Hippocampal formation (tissue), 2 donors: ENCODE results near the gene PRKD2.
"Not testable (repeated sequence)": the region's sequence is repeated elsewhere in the genome, so short reads cannot be mapped to it uniquely, and the experiment has no call there.

Experiments
- DNase-seq, 2 donors: peaks; one replicate each; lab custom pipeline; 2025; lab: John Stamatoyannopoulos, UW

The PRKD2 gene

GRCh38 chr19:46724468-46724867 is 7.6 kb upstream of the PRKD2 start:
- no peak for DNase-seq

GRCh38 chr19:46723471-46723870 is 6.6 kb upstream of the PRKD2 start:
- no peak for DNase-seq

- DNase-seq, result no peak
These were observed 6.1 kb upstream of the PRKD2 start for GRCh38 chr19:46723023-46723461.

GRCh38 chr19:46722421-46723022 is 5.6 kb upstream of the PRKD2 start:
- no peak for DNase-seq

DNA sequence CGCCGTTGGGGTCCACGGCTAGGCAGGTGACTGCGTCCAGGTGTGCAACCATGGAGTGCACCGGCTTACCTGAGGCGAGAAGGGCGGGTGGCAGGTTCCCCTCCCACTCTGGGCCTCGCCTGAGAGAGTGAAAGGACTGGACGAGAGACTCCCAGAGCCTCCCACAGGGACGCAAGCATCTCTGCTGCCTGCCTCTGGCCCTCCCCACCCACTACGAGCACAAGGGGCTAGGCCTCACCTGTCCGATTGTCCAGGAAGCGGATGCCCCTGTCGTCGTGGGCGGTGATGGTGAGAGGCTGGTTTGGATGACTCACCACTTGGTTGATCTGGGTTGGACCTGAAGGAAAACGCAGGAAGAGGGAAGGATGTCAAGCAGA is 5.1 kb upstream of the PRKD2 start:
- DNase-seq, result no peak

DNA sequence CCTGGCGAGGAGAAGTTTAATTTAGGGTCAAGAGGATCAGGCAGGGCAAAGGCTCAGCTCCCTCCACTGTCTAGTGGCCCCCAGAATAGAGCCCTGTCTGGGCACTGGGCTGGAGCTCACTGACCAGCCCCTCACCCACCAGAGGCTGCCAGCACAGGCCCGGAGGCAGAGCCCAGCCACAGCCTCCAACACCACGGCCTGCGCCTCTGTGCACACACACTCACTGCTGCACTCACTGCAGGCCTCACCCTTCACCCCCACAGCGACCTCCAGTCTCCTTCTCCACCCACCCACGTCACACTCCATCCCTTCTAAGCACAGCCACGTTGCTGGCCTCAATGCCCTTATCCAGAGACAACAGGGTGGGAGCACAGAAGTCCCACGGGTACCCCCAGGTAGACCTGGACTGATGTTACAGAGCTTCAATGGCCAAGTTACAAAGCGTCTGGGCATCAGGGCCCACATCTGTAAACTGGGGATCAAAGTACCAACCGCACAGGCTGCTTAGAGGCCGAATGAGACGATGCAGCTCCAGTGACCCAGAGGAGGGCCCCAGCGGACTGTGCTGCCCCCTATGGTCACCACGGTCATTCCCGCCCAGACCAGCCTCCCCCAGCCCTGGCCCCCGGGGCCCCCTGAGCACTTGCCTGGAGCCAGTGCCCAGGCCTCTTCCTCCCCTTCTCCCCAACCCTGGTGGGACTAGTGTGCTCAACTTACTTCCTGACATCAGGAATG is 4.5 kb upstream of the PRKD2 start:
- DNase-seq, result no peak

DNA sequence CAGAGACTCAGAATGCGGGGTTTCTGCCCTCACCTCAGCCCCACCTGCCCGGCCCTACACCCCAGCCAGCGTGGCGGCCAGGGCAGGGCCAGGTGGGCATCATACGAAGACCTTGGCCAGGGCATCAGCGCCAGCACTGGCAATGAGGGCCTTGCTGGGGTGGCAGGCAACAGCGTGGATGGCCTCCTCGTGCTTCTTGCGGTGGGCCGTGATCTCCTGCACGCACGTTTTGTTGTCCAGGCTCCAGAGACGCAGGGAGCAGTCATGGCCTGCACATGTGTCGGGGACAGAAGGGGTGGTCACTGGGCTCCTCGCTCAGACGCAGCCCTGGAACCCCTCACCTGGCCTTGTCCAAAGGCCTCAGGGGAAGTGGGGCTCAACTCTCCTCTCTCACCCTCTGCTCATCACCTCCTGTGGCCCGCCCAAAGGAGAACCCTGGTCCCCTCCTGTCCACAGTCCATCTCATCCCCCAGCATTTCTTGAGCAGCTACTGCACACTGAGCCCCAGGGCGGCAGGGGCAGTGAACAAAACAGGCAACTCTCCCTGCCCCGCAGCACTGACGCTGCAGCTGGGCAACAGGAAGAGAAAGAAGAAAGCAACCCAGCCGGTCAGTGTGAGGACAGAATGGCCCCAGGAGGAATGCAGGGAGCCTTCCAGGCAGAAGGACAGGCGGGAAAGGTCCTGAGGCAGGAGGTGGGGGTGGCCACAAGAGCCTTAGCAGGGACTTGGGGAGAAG is 3.8 kb upstream of the PRKD2 start:
- no peak for DNase-seq

DNA sequence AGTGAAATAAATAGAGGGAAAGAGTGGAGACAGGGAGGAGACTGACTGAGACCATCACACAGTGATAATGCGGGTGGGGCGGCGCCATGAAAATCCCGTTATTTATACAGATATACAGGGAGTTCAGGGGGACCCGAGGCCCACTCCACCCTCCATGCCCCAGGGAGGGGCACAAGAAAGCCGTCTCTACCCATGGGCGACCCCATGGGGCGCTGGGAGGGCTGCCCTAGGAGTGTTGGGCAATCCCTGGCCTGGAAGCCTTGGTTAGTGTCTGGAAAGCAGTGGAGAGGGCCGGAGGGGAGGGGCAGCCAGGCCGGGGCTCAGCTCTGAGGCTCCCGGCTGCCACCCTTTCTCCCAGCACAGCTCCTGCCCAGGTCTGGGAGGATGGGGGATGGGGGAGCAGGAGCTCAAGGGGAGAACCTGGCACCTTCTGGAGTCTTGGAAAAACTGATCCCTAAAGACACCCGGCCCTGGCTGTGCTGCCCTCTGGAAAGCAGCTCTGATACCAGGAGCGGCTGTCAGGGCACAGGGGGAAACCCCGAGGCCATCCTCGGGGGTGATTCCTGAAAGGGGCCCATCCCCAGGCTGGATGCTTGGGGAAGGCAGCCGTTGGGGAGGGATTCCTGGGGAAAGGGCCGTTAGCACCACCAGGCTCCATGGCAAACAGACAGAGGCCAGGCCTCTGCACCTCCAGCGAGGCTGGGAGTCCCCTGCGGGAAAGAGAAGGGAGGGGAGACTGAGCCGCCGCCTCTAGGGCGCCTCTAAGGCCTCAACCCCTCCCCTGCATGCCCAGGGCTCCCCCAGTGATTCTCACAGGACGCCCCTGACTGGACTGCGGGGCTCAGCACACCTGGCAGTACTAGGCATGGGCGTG is 3.0 kb upstream of the PRKD2 start:
- no peak for DNase-seq

GRCh38 chr19:46718934-46719622 is 2.2 kb upstream of the PRKD2 start:
- no peak for DNase-seq

DNA sequence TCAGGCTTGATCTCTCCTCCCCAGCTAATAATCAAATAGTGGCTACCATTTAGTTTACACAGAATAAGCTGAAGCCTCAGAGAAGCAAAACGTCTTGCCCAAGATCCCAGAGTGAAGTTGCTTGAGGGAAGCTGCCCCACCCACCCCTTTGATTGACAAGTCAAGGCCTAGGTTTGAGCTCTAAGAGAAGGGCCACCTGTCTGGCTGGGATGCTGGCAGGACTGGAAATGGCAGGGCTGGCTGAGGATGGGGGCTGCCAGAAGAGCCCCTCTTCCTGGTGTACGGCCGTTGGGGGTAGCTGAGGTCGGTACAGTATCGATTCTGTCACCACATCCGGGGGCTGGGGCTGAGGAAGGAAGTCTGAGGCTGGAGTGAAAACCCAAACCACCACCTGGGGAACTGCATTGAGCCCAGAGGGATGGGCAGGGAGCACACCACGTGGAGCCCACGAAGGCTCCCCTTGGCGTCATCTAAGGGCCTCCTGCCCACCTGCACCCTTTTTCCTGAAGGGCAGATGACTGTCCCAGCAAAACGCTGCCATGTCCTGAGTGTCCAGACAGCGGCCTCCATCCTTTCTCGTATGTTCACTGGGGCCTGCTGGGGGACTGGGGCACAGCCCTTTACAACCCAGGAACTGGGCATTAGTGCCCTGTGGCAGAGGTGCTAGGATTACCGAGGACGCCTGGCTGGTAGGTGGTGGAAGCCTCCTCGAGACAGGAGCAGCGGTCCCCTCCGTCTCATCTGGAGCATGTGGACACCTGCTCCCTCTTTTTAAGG is 1.4 kb upstream of the PRKD2 start:
- DNase-seq, result no peak

DNA sequence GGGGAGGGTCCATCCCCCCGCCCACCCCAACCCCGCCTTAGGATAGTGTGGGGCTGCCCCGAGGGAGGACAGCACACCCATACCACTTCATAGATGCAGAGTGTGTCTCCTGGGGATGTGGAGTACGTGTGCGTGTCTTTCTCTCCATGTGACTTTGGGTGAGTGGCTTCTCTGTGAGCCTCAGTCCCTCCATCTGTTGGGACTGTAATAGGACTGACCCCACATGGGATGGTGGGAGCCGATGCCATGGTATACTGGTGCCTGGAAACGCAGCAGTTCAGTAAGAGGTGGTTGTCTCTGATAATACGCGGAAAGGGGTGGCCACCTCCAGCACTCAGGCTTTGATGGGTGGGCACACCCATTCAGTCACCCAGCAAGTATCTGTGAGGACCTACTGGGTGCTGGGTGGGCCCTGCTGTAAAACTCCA is 816 bp upstream of the PRKD2 start:
- DNase-seq, result no peak

GRCh38 chr19:46716672-46717033 is 261 bp downstream of the PRKD2 start:
- no peak for DNase-seq

DNA sequence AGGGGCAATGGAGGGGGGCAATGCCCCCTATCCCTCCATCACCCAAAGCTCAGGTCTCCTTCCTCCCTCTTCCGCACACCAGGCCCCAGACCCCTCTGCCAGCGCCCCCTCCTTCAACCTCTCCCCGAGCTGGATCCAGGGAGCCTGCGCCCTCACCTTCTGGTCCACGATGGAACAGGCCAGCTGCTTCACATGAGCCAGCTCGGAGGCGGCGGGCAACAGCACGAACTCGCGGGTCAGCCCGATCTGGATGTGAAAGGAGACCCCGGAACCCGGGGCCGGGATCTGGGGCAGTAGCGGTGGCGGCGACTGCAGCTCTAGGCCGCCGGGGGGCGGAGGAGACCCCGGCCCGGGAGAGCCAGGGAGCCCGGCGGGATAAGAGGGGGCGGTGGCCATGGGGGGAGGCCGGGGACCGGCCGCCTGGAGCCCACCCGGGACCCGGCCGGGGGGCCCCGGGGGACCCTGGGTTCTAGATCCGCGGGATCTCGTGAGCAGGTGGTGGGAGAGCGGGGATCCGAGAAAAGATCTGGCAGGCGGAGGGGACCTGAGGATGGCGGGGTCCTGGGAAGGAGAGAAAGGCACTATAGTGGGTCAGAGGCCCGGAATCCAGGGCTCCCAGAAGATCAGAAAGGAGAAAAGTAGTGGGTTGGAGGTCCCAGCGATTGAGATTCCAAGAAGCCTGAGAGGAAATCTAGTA is 791 bp downstream of the PRKD2 start:
- no peak for DNase-seq

GRCh38 chr19:46715620-46715974 is 1.3 kb downstream of the PRKD2 start:
- DNase-seq, result no peak

DNA sequence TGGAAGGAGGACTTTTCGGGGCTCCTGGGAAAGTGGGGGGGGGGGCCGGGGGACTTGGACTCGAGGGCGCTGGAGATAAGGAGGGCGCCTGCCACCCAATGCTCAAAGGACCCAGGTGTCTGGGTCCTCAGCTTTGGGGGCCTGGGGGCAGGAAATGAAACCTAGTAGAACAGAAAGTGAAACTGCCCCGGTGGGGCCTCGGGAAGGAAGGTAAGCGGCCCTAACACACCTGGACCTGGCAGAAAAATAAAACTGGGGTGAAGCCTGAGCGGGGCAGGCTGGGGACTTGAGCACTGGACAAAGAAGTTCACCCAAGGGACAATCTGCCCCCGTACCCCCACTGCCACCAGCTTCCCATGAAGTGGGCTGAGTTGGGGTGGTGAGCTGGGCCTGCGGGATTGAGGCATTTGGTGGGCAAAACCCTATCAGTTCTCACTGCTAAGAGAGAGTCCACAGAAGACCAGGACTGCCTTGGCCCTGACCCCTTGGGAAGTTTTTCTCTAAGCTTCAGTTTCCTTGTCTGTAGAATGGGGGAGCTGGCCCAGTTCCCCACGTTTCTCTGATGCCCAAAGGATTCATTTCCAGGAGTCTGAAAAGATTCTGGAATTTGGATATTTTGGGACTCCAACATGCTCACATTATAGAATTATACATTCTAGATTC is 2.3 kb downstream of the PRKD2 start:
- no peak for DNase-seq

- DNase-seq, result peak; percentile 23 to 33
These were observed 3.0 kb downstream of the PRKD2 start for GRCh38 chr19:46713781-46714443.

- not testable (repeated sequence) for DNase-seq
These were observed 4.1 kb downstream of the PRKD2 start for GRCh38 chr19:46712768-46713338.

- DNase-seq, result no peak
These were observed 6.2 kb downstream of the PRKD2 start for GRCh38 chr19:46710687-46711086.
